ENCODE results near the gene NET1. TPM values are rescaled to one million over a fixed set of nuclear protein-coding genes. Genes with fewer than 3 reads are reported as not detected.

Gene NET1
- polyA plus RNA-seq, 2 donors: 41.5 to 52.0 TPM

Other genes starting within 250 kb of the NET1 start
- not detected for gene AKR1C8, start 227.4 kb upstream of the NET1 start, polyA plus RNA-seq
- gene AKR1C4, start 215.7 kb upstream of the NET1 start, polyA plus RNA-seq: not detected
- gene UCN3, start 47.6 kb upstream of the NET1 start, polyA plus RNA-seq: not detected
- under 1 TPM; 0.05 to 0.20 TPM for gene TUBAL3, start 7.7 kb upstream of the NET1 start, polyA plus RNA-seq
- gene CALML5, start 87.0 kb downstream of the NET1 start, polyA plus RNA-seq: 100 to 1,000 TPM in 1 of 2 donors, 10 to 100 TPM in 1; 75.9 to 185 TPM
- gene CALML3, start 112.4 kb downstream of the NET1 start, polyA plus RNA-seq: 100 to 1,000 TPM; 224 to 330 TPM